AG04450 (cell line): ENCODE results near the gene ZNF17. TPM values are rescaled to one million over a fixed set of nuclear protein-coding genes. Genes with fewer than 3 reads are reported as not detected.
"Not testable (repeated sequence)": the region's sequence is repeated elsewhere in the genome, so short reads cannot be mapped to it uniquely, and the experiment has no call there.

Source experiments
- CTCF ChIA-PET: fragments of 300-600, 350-600 bp; formaldehyde crosslinking; extraction: SDS; loops from one replicate; lab custom pipeline; 2022; ENCODE audit warnings: antibody characterized with exemption, inconsistent platforms; lab: Charles Lee
- POLR2A ChIA-PET: fragments of 350-600 bp; formaldehyde crosslinking; extraction: SDS; loops from one replicate; lab custom pipeline; 2021; ENCODE audit warnings: antibody characterized with exemption, inconsistent platforms; lab: Yijun Ruan, JAX
- DNase-seq: peaks from one replicate; pipeline ENCODE4 v3.0.0-alpha.2; 2011; ENCODE audit warnings: low read depth, low spot score
- H3K27ac ChIP-seq: one replicate; pipeline ENCODE4 v1.5.1; 2012; ENCODE audit warnings: low read depth, low read length, control low read depth
- H3K27me3 ChIP-seq: one replicate; pipeline ENCODE4 v1.6.0; 2012; ENCODE audit warnings: low read length; ENCODE audit not compliant: control insufficient read depth, insufficient read depth
- H3K4me3 ChIP-seq: 2 replicates; pipeline ENCODE4 v1.5.1; 2011; ENCODE audit warnings: mild to moderate bottlenecking, low read depth, low read length, control low read depth
- H3K9me3 ChIP-seq: 2 replicates; pipeline ENCODE4 v1.5.1; 2012; ENCODE audit warnings: low read length; ENCODE audit not compliant: control insufficient read depth, insufficient read depth
- polyA plus RNA-seq: library from polyadenylated mRNA; depleted of rRNA; stranded (reverse); fragments of >200 nt; gene quantifications from 2 replicates; pipeline ENCODE4 v1.2.3, GENCODE V29; 2011
- TF ChIP-seq, protein P1 (sequence below): IDR thresholded peaks from 2 replicates; pipeline ENCODE4 v1.5.1; 2011; ENCODE audit warnings: low read depth, low read length, control low read depth, inconsistent platforms

The ZNF17 gene
- polyA plus RNA-seq, 1 experiment = 6.4 TPM

DNA sequence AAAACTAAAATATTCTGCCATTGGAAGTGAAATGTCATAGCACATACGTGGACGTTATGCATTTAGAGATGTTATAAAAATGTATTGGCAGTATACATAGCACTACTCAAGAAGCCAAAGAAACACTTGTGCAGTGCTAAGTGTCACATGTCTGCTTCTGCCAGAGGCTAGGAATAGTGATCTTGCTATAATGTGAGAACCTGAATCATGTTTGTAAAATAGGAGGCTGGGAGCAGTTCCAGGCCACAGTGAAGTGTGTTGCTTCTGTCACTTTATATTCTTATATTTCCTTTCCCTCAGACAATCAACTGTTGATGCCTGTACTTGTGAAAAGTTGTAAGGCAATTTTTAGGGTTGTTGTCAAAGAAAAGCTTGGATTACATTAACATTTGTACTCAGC lies 44.2 kb upstream of the ZNF17 start:
- TF ChIP-seq, protein P1, sequence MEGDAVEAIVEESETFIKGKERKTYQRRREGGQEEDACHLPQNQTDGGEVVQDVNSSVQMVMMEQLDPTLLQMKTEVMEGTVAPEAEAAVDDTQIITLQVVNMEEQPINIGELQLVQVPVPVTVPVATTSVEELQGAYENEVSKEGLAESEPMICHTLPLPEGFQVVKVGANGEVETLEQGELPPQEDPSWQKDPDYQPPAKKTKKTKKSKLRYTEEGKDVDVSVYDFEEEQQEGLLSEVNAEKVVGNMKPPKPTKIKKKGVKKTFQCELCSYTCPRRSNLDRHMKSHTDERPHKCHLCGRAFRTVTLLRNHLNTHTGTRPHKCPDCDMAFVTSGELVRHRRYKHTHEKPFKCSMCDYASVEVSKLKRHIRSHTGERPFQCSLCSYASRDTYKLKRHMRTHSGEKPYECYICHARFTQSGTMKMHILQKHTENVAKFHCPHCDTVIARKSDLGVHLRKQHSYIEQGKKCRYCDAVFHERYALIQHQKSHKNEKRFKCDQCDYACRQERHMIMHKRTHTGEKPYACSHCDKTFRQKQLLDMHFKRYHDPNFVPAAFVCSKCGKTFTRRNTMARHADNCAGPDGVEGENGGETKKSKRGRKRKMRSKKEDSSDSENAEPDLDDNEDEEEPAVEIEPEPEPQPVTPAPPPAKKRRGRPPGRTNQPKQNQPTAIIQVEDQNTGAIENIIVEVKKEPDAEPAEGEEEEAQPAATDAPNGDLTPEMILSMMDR = no peak
- no peak for DNase-seq
- no peaks in the 10 kb centered on the region; the same call in 1 of the 2 replicates for H3K9me3 ChIP-seq
- ChIA-PET CTCF (interaction anchor here (1.0 kb wide), 1 partner anchor 40 kb away, joined by 3 read pairs; no protein-coding TSS in a partner anchor), POLR2A (interaction anchor here (0.6 kb wide), 1 partner anchor 380 kb away, joined by 5 read pairs; no protein-coding TSS in a partner anchor)
- H3K27me3 ChIP-seq = no peaks in the 10 kb centered on the region
- H3K27ac ChIP-seq = no peak overlapping the region
- H3K4me3 ChIP-seq = no peak overlapping the region

DNA sequence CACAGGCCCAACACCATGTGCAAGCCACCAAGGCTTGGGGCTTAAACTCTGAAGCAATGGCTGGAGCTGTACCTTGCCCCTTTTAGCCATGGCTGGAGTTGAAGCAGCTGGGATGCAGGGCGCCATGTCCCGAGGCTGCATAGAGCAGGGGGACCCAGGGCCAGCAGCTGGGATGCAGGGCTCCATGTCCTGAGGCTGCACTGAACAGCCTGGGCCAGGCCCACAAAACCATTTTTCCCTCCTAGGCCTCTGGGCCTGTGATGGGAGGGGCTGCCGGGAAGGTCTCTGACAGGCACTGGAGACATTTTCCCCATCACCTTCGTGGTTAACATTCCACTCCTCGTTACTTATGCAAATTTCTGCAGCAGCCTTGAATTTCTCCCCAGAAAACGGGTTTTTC lies 36.8 kb upstream of the ZNF17 start:
- DNase-seq = no peak
- Histone ChIP-seq H3K27ac (no peak overlapping the region), H3K27me3 (no peaks in the 10 kb centered on the region), H3K4me3 (no peak overlapping the region), H3K9me3 (peaks cover 41% of the 10 kb centered on the region)
- POLR2A ChIA-PET = no interaction called here
- TF ChIP-seq, protein P1 = no peak
- CTCF ChIA-PET = no interaction called here

DNA sequence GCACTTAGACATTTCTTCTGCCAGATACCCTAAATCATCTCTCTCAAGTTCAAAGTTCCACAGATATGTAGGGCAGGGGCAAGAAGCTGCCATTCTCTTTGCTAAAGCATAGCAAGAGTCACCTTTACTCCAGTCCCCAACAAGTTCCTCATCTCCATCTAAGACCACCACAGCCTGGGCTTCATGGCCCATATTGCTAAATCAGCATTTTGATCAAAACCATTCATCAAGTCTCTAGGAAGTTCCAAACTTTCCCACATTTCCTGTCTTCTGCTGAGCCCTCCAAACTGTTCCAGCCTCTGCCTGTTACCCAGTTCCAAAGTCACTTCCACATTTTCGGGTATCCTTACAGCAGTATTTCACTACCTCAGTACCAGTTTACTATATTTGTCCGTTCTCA lies 36.3 kb upstream of the ZNF17 start:
- H3K27me3 ChIP-seq, H3K4me3 ChIP-seq, CTCF ChIA-PET, H3K27ac ChIP-seq, DNase-seq, POLR2A ChIA-PET: not testable (repeated sequence)
- peaks cover 41% of the 10 kb centered on the region for H3K9me3 ChIP-seq

DNA sequence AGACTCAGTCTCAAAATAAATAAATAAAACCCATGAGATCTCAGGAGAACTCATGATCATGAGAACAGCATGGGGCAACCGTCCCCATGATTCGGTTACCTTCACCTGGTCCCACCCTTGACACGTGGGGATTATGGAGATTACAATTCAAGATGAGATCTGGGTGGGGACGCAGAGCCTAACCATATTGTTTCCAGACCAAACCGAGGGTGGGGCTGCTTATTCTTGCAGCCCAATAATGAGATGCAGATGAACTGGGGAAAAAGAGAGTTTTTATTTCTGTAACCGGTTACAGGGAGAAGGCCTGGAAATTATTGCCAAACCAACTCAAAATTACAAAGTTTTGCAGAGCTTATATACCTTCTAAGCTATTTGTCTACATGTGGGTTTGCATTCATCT lies 34.8 kb upstream of the ZNF17 start:
- H3K27ac ChIP-seq = no peak overlapping the region
- TF ChIP-seq, protein P1 = no peak
- H3K4me3 ChIP-seq = no peak overlapping the region
- POLR2A ChIA-PET = no interaction called here
- CTCF ChIA-PET = no interaction called here
- peaks cover 45% of the 10 kb centered on the region for H3K9me3 ChIP-seq
- H3K27me3 ChIP-seq = no peaks in the 10 kb centered on the region
- no peak for DNase-seq

DNA sequence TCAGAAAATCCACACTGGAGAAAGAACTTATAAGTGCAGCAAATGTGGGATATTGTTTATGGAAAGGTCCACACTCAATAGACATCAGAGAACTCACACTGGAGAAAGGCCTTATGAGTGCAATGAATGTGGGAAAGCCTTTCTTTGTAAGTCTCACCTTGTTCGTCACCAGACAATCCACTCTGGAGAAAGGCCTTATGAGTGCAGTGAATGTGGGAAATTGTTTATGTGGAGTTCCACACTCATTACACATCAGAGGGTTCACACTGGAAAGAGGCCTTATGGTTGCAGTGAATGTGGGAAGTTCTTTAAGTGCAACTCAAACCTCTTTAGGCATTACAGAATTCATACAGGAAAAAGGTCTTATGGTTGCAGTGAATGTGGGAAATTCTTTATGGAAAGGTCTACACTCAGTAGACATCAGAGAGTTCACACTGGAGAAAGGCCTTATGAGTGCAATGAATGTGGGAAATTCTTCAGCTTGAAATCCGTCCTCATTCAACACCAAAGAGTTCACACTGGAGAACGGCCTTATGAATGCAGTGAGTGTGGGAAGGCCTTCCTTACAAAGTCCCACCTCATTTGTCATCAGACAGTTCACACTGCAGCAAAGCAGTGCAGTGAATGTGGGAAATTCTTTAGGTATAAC lies 33.3 kb upstream of the ZNF17 start:
- ChIA-PET POLR2A (no interaction called here), CTCF (no interaction called here)
- TF ChIP-seq, protein P1 = no peak
- DNase-seq = no peak
- no peak overlapping the region for H3K27ac ChIP-seq
- H3K9me3 ChIP-seq = peaks cover 45% of the 10 kb centered on the region
- H3K27me3 ChIP-seq = no peaks in the 10 kb centered on the region
- no peak overlapping the region for H3K4me3 ChIP-seq
